SK-N-MC (cell line): Measurements from ENCODE around the gene ADCYAP1R1.

Experiments
- EZH2 ChIP-seq: fragments of 200-600 bp; sonication (generic); IDR thresholded peaks from one replicate; pipeline ENCODE4 v1.6.1; 2017; ENCODE audit warnings: antibody characterized with exemption
- FOXP2 ChIP-seq: optimal IDR thresholded peaks from 2 replicates; pipeline ENCODE3; 2011; ENCODE audit warnings: mild to moderate bottlenecking, moderate library complexity; ENCODE audit not compliant: insufficient read depth; ENCODE audit errors: extremely low read length, control extremely low read depth
- POLR2AphosphoS5 ChIP-seq: IDR thresholded peaks from 2 replicates; pipeline ENCODE4 v1.6.1; 2012; ENCODE audit warnings: mild to moderate bottlenecking, low read depth, low read length, borderline replicate concordance

- TF ChIP-seq EZH2 (no peak), POLR2AphosphoS5 (no peak), FOXP2 (no peak)
Measured at GRCh38 chr7:31094271-31094670, 42.2 kb downstream of the ADCYAP1R1 start.
